ENCODE measurements around the gene NDUFA11.
A peak's percentile ranks its signal among the peaks of the same experiment; 100 is the strongest.

Gene NDUFA11

GRCh38 chr19:5903624-5904351, at the start of gene NDUFA11:
NDUFA11 (minus strand) TSS chr19:5903790; CDS start chr19:5903708, 82 bp downstream.
- DNase-seq (ENCODE audit: low read depth in 2 of 2) = peak; percentile 92 to 93

GRCh38 chr19:5953030-5953589, 49.5 kb upstream of the NDUFA11 start:
- DNase-seq (ENCODE audit: low read depth in 2 of 2) = peak in 1 of 2 experiments; percentile 29

- no peak for DNase-seq (ENCODE audit: low read depth in 2 of 2)
Measured at GRCh38 chr19:5952193-5953029, 48.8 kb upstream of the NDUFA11 start.

GRCh38 chr19:5951338-5951861, 47.8 kb upstream of the NDUFA11 start:
- no peak for DNase-seq (ENCODE audit: low read depth in 2 of 2)

GRCh38 chr19:5950741-5951140, 47.2 kb upstream of the NDUFA11 start:
- no peak for DNase-seq (ENCODE audit: low read depth in 2 of 2)

GRCh38 chr19:5949792-5950305, 46.3 kb upstream of the NDUFA11 start:
- DNase-seq (ENCODE audit: low read depth in 2 of 2) = no peak

- DNase-seq (ENCODE audit: low read depth in 2 of 2) = no peak
Measured at GRCh38 chr19:5948752-5949564, 45.4 kb upstream of the NDUFA11 start.

GRCh38 chr19:5947435-5947834, 43.8 kb upstream of the NDUFA11 start:
- DNase-seq (ENCODE audit: low read depth in 2 of 2) = no peak

GRCh38 chr19:5943623-5944022, 40.0 kb upstream of the NDUFA11 start:
- no peak for DNase-seq (ENCODE audit: low read depth in 2 of 2)

GRCh38 chr19:5943045-5943444, 39.5 kb upstream of the NDUFA11 start:
- DNase-seq (ENCODE audit: low read depth in 2 of 2) = no peak

- DNase-seq (ENCODE audit: low read depth in 2 of 2) = no peak
Measured at GRCh38 chr19:5941673-5942072, 38.1 kb upstream of the NDUFA11 start.

GRCh38 chr19:5940260-5941208, 36.9 kb upstream of the NDUFA11 start:
- DNase-seq (ENCODE audit: low read depth in 2 of 2) = no peak

GRCh38 chr19:5937550-5937949, 34.0 kb upstream of the NDUFA11 start:
- no peak for DNase-seq (ENCODE audit: low read depth in 2 of 2)

- DNase-seq (ENCODE audit: low read depth in 2 of 2) = no peak
Measured at GRCh38 chr19:5936292-5936592, 32.7 kb upstream of the NDUFA11 start.

- DNase-seq (ENCODE audit: low read depth in 2 of 2) = no peak
Measured at GRCh38 chr19:5935473-5936291, 32.1 kb upstream of the NDUFA11 start.

GRCh38 chr19:5934774-5935472, 31.3 kb upstream of the NDUFA11 start:
- DNase-seq (ENCODE audit: low read depth in 2 of 2) = peak; percentile 10 to 26

- DNase-seq (ENCODE audit: low read depth in 2 of 2) = no peak
Measured at GRCh38 chr19:5934069-5934401, 30.4 kb upstream of the NDUFA11 start.

GRCh38 chr19:5933391-5934068, 29.9 kb upstream of the NDUFA11 start:
- DNase-seq (ENCODE audit: low read depth in 2 of 2) = no peak

Data from fibroblast of skin of left biceps (primary cell).